HFFc6 (cell line): Measurements from ENCODE around the gene VIL1. TPM values are rescaled to one million over a fixed set of nuclear protein-coding genes. Genes with fewer than 3 reads are reported as not detected.

Experiments used
- DNase-seq: peaks from one replicate; pipeline ENCODE4 v3.0.0-alpha.2; 2018
- H3K27ac Mint-ChIP-seq: 2 replicates; pipeline ENCODE4 v1.8.0; 2020; ENCODE audit warnings: mild to moderate bottlenecking, mixed read lengths
- H3K27me3 Mint-ChIP-seq: 2 replicates; pipeline ENCODE4 v1.8.0; 2021; ENCODE audit warnings: mild to moderate bottlenecking, moderate library complexity, mixed read lengths; ENCODE audit not compliant: insufficient read depth
- H3K36me3 Mint-ChIP-seq: 2 replicates; pipeline ENCODE4 v1.8.0; 2021; ENCODE audit warnings: low read depth, mixed read lengths
- H3K4me1 Mint-ChIP-seq: 2 replicates; pipeline ENCODE4 v1.8.0; 2020; ENCODE audit warnings: low read depth, mixed read lengths
- H3K4me3 Mint-ChIP-seq: 2 replicates; pipeline ENCODE4 v1.8.0; 2020; ENCODE audit warnings: mild to moderate bottlenecking, moderate library complexity, mixed read lengths
- H3K9me3 Mint-ChIP-seq: 2 replicates; pipeline ENCODE4 v1.8.0; 2020; ENCODE audit warnings: mild to moderate bottlenecking, mixed read lengths
- CTCF ChIP-seq: fragments of 200-600 bp; sonication (generic); IDR thresholded peaks from 2 replicates; pipeline ENCODE4 v1.5.0; 2021; ENCODE audit warnings: antibody characterized with exemption, mild to moderate bottlenecking
- total RNA-seq, 6 experiments: library from RNA; stranded (reverse); fragmentation: NEBNext Ultra II Directional; extraction: Animal tissue kit (Norgen Biotek cat#: 25700); gene quantifications; 2 replicates in 1 of 6; 3 replicates in 5 of 6; pipeline ENCODE4 v1.2.3, GENCODE V29; 2021

VIL1 gene
- total RNA-seq, 6 experiments from 2014 or later, result not detected

DNA sequence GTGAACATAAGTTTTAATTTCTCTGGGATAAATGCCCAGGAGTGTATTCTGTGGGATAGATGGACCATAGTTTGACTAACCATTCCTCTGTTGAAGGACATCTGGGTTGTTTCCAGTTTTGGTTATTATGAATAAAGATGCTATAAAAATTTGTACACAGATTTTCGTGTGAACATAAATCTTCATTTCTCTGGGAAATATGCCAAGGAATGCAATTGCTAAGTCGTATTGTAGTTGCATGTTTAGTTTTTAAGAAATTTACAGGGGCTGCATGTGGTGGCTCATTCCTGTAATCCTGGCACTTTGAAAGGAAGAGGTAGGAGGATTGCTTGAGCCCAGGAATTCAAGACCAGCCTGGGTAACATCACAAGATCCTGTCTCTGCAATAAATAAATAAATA is 43.7 kb upstream of the VIL1 start:
- peak; percentile 17 for DNase-seq
- Mint-ChIP-seq H3K4me1 (no peaks in the 10 kb centered on the region), H3K9me3 (no peaks in the 10 kb centered on the region), H3K36me3 (no peaks in the 10 kb centered on the region), H3K4me3 (no peak overlapping the region), H3K27ac (no peak overlapping the region), H3K27me3 (peaks cover 13% of the 10 kb centered on the region)
- no peak for TF ChIP-seq CTCF

GRCh38 chr2:218378053-218378452 is 40.9 kb upstream of the VIL1 start:
- DNase-seq, result no peak
- no peaks in the 10 kb centered on the region for H3K36me3 Mint-ChIP-seq
- no peaks in the 10 kb centered on the region for H3K4me1 Mint-ChIP-seq
- no peaks in the 10 kb centered on the region for H3K9me3 Mint-ChIP-seq
- no peak for TF ChIP-seq CTCF
- H3K27ac Mint-ChIP-seq, result no peak overlapping the region
- no peak overlapping the region for H3K4me3 Mint-ChIP-seq
- peaks cover 21% of the 10 kb centered on the region for H3K27me3 Mint-ChIP-seq

GRCh38 chr2:218381916-218382366 is 37.0 kb upstream of the VIL1 start, which contains the start of gene SLC11A1:
TSS of gene SLC11A1 (plus strand) at chr2:218382273. CDS start at chr2:218382369, 96 bp downstream.
- Mint-ChIP-seq H3K4me3 (no peak within 1 kb of the TSS), H3K9me3 (no peaks in the 10 kb centered on the region), H3K27me3 (peaks cover 25% of the 10 kb centered on the region), H3K27ac (no peak within 1 kb of the TSS), H3K4me1 (peaks cover 8% of the 10 kb centered on the region), H3K36me3 (no peaks in the 10 kb centered on the region)
- TF ChIP-seq CTCF, result no peak
- DNase-seq, result no peak

- Mint-ChIP-seq H3K27me3 (peaks cover 25% of the 10 kb centered on the region), H3K9me3 (no peaks in the 10 kb centered on the region), H3K4me3 (no peak overlapping the region), H3K36me3 (no peaks in the 10 kb centered on the region), H3K4me1 (peaks cover 16% of the 10 kb centered on the region), H3K27ac (no peak overlapping the region)
- TF ChIP-seq CTCF, result no peak
- no peak for DNase-seq
Observed at GRCh38 chr2:218382785-218383184, 36.1 kb upstream of the VIL1 start.

GRCh38 chr2:218383892-218384519 is 34.9 kb upstream of the VIL1 start:
- no peak overlapping the region for H3K27ac Mint-ChIP-seq
- no peak overlapping the region for H3K4me3 Mint-ChIP-seq
- no peak for TF ChIP-seq CTCF
- no peak for DNase-seq
- H3K27me3 Mint-ChIP-seq, result peaks cover 18% of the 10 kb centered on the region
- peaks cover 16% of the 10 kb centered on the region for H3K4me1 Mint-ChIP-seq
- H3K9me3 Mint-ChIP-seq, result no peaks in the 10 kb centered on the region
- no peaks in the 10 kb centered on the region for H3K36me3 Mint-ChIP-seq
